ENCODE data around the gene ACACA.

The ACACA gene

GRCh38 chr17:37284191-37284590, 122.4 kb downstream of the ACACA start:
- DNase-seq, result no peak

GRCh38 chr17:37283414-37283961, 123.1 kb downstream of the ACACA start:
- no peak for DNase-seq

- no peak for DNase-seq
Measured at GRCh38 chr17:37280841-37281240, 125.8 kb downstream of the ACACA start.

GRCh38 chr17:37278247-37278894, 128.3 kb downstream of the ACACA start:
- no peak for DNase-seq

GRCh38 chr17:37276475-37276874, 130.2 kb downstream of the ACACA start:
- no peak for DNase-seq

- DNase-seq, result no peak
Measured at GRCh38 chr17:37274461-37274860, 132.2 kb downstream of the ACACA start.

GRCh38 chr17:37273409-37274051, 133.1 kb downstream of the ACACA start:
- DNase-seq, result no peak

- DNase-seq, result no peak
Measured at GRCh38 chr17:37265446-37266173, 141.0 kb downstream of the ACACA start.

GRCh38 chr17:37261286-37261685, 145.3 kb downstream of the ACACA start:
- no peak for DNase-seq

- no peak for DNase-seq
Measured at GRCh38 chr17:37259030-37259735, 147.5 kb downstream of the ACACA start.

GRCh38 chr17:37256627-37257026, 150.0 kb downstream of the ACACA start:
- no peak for DNase-seq

- DNase-seq, result no peak
Measured at GRCh38 chr17:37255432-37255831, 151.2 kb downstream of the ACACA start.

GRCh38 chr17:37247825-37248224, 158.8 kb downstream of the ACACA start:
- DNase-seq, result no peak

GRCh38 chr17:37246085-37246484, 160.6 kb downstream of the ACACA start:
- no peak for DNase-seq

GRCh38 chr17:37240381-37240780, 166.3 kb downstream of the ACACA start:
- DNase-seq, result no peak

- no peak for DNase-seq
Measured at GRCh38 chr17:37239690-37240334, 166.8 kb downstream of the ACACA start.

GRCh38 chr17:37234106-37234505, 172.5 kb downstream of the ACACA start:
- DNase-seq, result no peak

GRCh38 chr17:37233036-37233435, 173.6 kb downstream of the ACACA start:
- DNase-seq, result no peak

GRCh38 chr17:37231887-37232286, 174.7 kb downstream of the ACACA start:
- no peak for DNase-seq

GRCh38 chr17:37230633-37231032, 176.0 kb downstream of the ACACA start:
- DNase-seq, result no peak

- no peak for DNase-seq
Measured at GRCh38 chr17:37225465-37225864, 181.2 kb downstream of the ACACA start.

GRCh38 chr17:37221865-37222264, 184.8 kb downstream of the ACACA start:
- DNase-seq, result no peak

- DNase-seq, result peak; percentile 11
Measured at GRCh38 chr17:37220607-37220953, 186.1 kb downstream of the ACACA start.

All from activated naive CD4-positive, alpha-beta T cell treated with Interleukin-2 at 50 U/mL for 16 hours (primary cell).